DOHH2 (cell line): Measurements from ENCODE around the gene IMMP2L.

Experiments used
- H3F3A ChIP-seq: fragments of 200-600 bp; sonication (generic), shearing (Covaris generic); 2 replicates; pipeline ENCODE4 v1.6.0; 2016; ENCODE audit warnings: antibody characterized with exemption, mild to moderate bottlenecking; ENCODE audit not compliant: control insufficient read depth, insufficient read depth
- H3K27ac ChIP-seq: fragments of 200-600 bp; sonication (generic); 2 replicates; pipeline ENCODE4 v1.5.1; 2014; ENCODE audit warnings: low read depth, mild to moderate bottlenecking, low read length, moderate library complexity
- H3K27me3 ChIP-seq: fragments of 200-600 bp; sonication (generic); 2 replicates; pipeline ENCODE4 v1.6.1; 2014; ENCODE audit warnings: mild to moderate bottlenecking, low read length, mixed read lengths; ENCODE audit not compliant: control insufficient read depth
- H3K36me3 ChIP-seq: fragments of 200-600 bp; sonication (generic); 2 replicates; pipeline ENCODE4 v1.6.1; 2014; ENCODE audit warnings: mild to moderate bottlenecking, low read length, moderate library complexity, mixed read lengths; ENCODE audit not compliant: control insufficient read depth
- H3K4me1 ChIP-seq: fragments of 200-600 bp; sonication (generic); 2 replicates; pipeline ENCODE4 v1.6.1; 2014; ENCODE audit warnings: mild to moderate bottlenecking, low read length, mixed read lengths; ENCODE audit not compliant: control insufficient read depth
- H3K4me2 ChIP-seq: fragments of 200-600 bp; sonication (generic); 2 replicates; pipeline ENCODE4 v1.6.0; 2014; ENCODE audit warnings: mild to moderate bottlenecking, low read length, moderate library complexity
- H3K4me3 ChIP-seq: fragments of 200-600 bp; sonication (generic); 2 replicates; pipeline ENCODE4 v1.5.1; 2014; ENCODE audit warnings: mild to moderate bottlenecking, low read length, mixed read lengths
- H3K79me2 ChIP-seq: fragments of 200-600 bp; sonication (generic); 2 replicates; pipeline ENCODE4 v1.6.1; 2014; ENCODE audit warnings: mild to moderate bottlenecking, low read length, mixed read lengths; ENCODE audit not compliant: control insufficient read depth
- H3K9me2 ChIP-seq: fragments of 200-600 bp; sonication (generic); replicated peaks from 2 replicates; pipeline ENCODE4 v1.6.1; 2014; ENCODE audit warnings: mild to moderate bottlenecking, low read length, mixed read lengths; ENCODE audit not compliant: control insufficient read depth
- H3K9me3 ChIP-seq: fragments of 200-600 bp; sonication (generic); 2 replicates; pipeline ENCODE4 v1.6.1; 2014; ENCODE audit warnings: antibody characterized with exemption, low read length, mixed read lengths; ENCODE audit not compliant: control insufficient read depth, insufficient read depth
- H4K20me1 ChIP-seq: fragments of 200-600 bp; sonication (generic); 2 replicates; pipeline ENCODE4 v1.6.0; 2014; ENCODE audit warnings: low read depth, mild to moderate bottlenecking, antibody characterized with exemption, low read length, moderate library complexity; ENCODE audit not compliant: control insufficient read depth, insufficient read depth
- CTCF ChIP-seq: fragments of 200-600 bp; sonication (generic); IDR thresholded peaks from one replicate; pipeline ENCODE4 v1.5.1; 2014; ENCODE audit warnings: antibody characterized with exemption, mild to moderate bottlenecking, low read depth, low read length; ENCODE audit not compliant: poor library complexity, severe bottlenecking
- EZH2phosphoT487 ChIP-seq: fragments of 200-600 bp; sonication (generic); IDR thresholded peaks from 2 replicates; pipeline ENCODE4 v1.6.1; 2017; ENCODE audit warnings: borderline replicate concordance, mild to moderate bottlenecking, antibody characterized with exemption, low read length, moderate library complexity, mixed read lengths

The IMMP2L gene

GRCh38 chr7:110861163-110861562 lies 701.1 kb downstream of the IMMP2L start:
- no peak overlapping the region for H3K4me2 ChIP-seq
- no peaks in the 10 kb centered on the region for H3K9me3 ChIP-seq
- H3K9me2 ChIP-seq, result no peaks in the 10 kb centered on the region; the same call in 1 of the 2 replicates
- H3K79me2 ChIP-seq, result no peaks in the 10 kb centered on the region
- H3K27ac ChIP-seq, result no peak overlapping the region
- H4K20me1 ChIP-seq, result no peaks in the 10 kb centered on the region
- no peaks in the 10 kb centered on the region for H3K36me3 ChIP-seq
- no peak for TF ChIP-seq EZH2phosphoT487
- TF ChIP-seq CTCF, result no peak
- no peaks in the 10 kb centered on the region for H3K4me1 ChIP-seq
- no peaks in the 10 kb centered on the region for H3K27me3 ChIP-seq
- no peak overlapping the region for H3K4me3 ChIP-seq
- no peaks in the 10 kb centered on the region for H3F3A ChIP-seq

GRCh38 chr7:110857106-110857505 lies 705.2 kb downstream of the IMMP2L start:
- Histone ChIP-seq H3K36me3 (no peaks in the 10 kb centered on the region), H3K27ac (no peak overlapping the region), H3K79me2 (no peaks in the 10 kb centered on the region), H3K4me1 (no peaks in the 10 kb centered on the region), H3K9me2 (no peaks in the 10 kb centered on the region; the same call in 1 of the 2 replicates), H3F3A (no peaks in the 10 kb centered on the region), H3K4me2 (no peak overlapping the region), H3K4me3 (no peak overlapping the region), H3K9me3 (no peaks in the 10 kb centered on the region), H3K27me3 (no peaks in the 10 kb centered on the region), H4K20me1 (no peaks in the 10 kb centered on the region)
- no peak for TF ChIP-seq EZH2phosphoT487
- no peak for TF ChIP-seq CTCF

DNA sequence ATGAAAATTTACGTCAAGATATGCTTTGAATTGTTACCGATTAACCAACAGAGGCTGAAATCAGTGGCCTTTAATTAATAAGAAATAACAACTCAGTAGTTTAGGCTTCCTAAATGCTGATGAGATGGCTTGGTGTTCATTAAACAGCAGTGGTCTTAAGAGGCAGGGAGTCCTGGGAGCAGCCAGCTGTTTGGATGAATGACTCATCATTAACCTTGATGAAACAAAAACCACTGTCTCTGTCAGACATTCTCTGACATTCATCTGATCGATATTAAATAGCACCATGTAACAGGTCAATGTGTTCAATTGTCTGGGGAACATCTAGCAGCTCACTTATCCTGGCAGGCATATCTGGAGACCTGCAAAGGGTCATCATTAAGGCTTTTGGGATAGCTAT lies 705.6 kb downstream of the IMMP2L start:
- H4K20me1 ChIP-seq, result no peaks in the 10 kb centered on the region
- H3K27me3 ChIP-seq, result no peaks in the 10 kb centered on the region
- no peaks in the 10 kb centered on the region for H3K79me2 ChIP-seq
- H3F3A ChIP-seq, result no peaks in the 10 kb centered on the region
- TF ChIP-seq EZH2phosphoT487 (no peak), CTCF (no peak)
- H3K36me3 ChIP-seq, result no peaks in the 10 kb centered on the region
- no peaks in the 10 kb centered on the region; the same call in 1 of the 2 replicates for H3K9me2 ChIP-seq
- H3K9me3 ChIP-seq, result no peaks in the 10 kb centered on the region
- H3K4me3 ChIP-seq, result no peak overlapping the region
- no peak overlapping the region for H3K27ac ChIP-seq
- no peak overlapping the region for H3K4me2 ChIP-seq
- no peaks in the 10 kb centered on the region for H3K4me1 ChIP-seq

DNA sequence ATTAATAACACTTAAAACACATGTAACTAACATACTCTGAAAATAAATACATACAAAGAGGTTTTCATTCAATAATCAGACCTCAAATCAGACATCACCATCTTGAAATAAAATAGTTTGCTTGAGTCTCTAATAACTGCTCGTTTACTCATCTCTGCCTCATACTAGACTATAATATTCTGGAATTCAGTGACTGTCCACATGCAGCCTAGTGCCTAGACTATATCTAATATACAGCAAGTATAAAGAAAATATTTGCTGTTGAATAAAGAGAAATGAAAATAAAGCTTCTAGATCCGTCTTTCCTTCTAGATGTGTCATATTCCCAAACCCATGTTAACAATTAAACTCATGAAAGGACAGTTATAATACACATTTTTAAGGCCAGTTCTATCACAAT lies 707.6 kb downstream of the IMMP2L start:
- H3K9me2 ChIP-seq, result no peaks in the 10 kb centered on the region; the same call in 1 of the 2 replicates
- no peaks in the 10 kb centered on the region for H3K4me1 ChIP-seq
- H3K79me2 ChIP-seq, result no peaks in the 10 kb centered on the region
- no peaks in the 10 kb centered on the region for H3F3A ChIP-seq
- H3K4me2 ChIP-seq, result no peak overlapping the region
- H3K4me3 ChIP-seq, result no peak overlapping the region
- H3K27ac ChIP-seq, result no peak overlapping the region
- TF ChIP-seq EZH2phosphoT487 (no peak), CTCF (no peak)
- H4K20me1 ChIP-seq, result no peaks in the 10 kb centered on the region
- no peaks in the 10 kb centered on the region for H3K27me3 ChIP-seq
- H3K9me3 ChIP-seq, result no peaks in the 10 kb centered on the region
- H3K36me3 ChIP-seq, result no peaks in the 10 kb centered on the region
